GM12873 (cell line): ENCODE measurements around the gene TYROBP.

Experiments
- CTCF ChIP-seq: IDR thresholded peaks from 2 replicates; pipeline ENCODE4 v1.5.1; 2012; ENCODE audit warnings: low read depth, mild to moderate bottlenecking, moderate library complexity, low read length, control low read depth; ENCODE audit not compliant: insufficient read depth; ENCODE audit errors: missing control alignments

The TYROBP gene

GRCh38 chr19:35885225-35885738 lies 22.8 kb downstream of the TYROBP start:
- no peak for TF ChIP-seq CTCF

- no peak for TF ChIP-seq CTCF
Observed at GRCh38 chr19:35883882-35884281, 24.2 kb downstream of the TYROBP start.

- TF ChIP-seq CTCF: peak; percentile 42
Observed at GRCh38 chr19:35882114-35882832, 25.8 kb downstream of the TYROBP start.

- TF ChIP-seq CTCF: no peak
Observed at GRCh38 chr19:35879770-35880317, 28.3 kb downstream of the TYROBP start.

GRCh38 chr19:35879068-35879467 lies 29.0 kb downstream of the TYROBP start:
- TF ChIP-seq CTCF: no peak

- no peak for TF ChIP-seq CTCF
Observed at GRCh38 chr19:35874392-35874930, 33.6 kb downstream of the TYROBP start.

- TF ChIP-seq CTCF: no peak
Observed at GRCh38 chr19:35872180-35872579, 35.9 kb downstream of the TYROBP start.
